HL-60/S4 (cell line): ENCODE measurements around the gene LENG1.

Experiments
- in situ Hi-C: fragments of 300-500 bp; cut with MboI; formaldehyde crosslinking; loops from 2 replicates; pipeline ENCODE4 v1.14.3; 2022; ENCODE audit warnings: low sequenced_read_pairs

Gene LENG1

GRCh38 chr19:54114340-54115108 lies 45.0 kb downstream of the LENG1 start:
- in situ Hi-C loops, result no loop called here

- in situ Hi-C loops, result no loop called here
These were observed 49.9 kb downstream of the LENG1 start for GRCh38 chr19:54109651-54110050.

DNA sequence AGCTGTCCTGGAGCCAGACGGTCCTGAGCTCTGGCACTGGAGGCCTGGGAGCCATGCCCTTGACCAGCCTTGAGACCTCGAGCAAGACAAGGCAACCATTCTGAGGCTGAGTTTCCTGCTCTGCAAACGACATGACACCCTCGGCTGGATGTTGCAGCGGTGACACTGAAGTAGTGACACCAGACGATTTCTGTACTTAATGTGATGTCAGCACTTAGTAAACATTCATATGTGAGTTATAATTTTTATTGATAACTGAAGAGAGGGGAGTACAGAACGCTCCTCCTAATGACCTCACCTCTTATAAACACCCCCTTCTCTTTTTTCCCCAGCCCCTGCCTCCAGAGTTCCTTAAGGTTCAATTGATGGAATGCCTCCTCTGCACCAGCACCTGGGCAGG lies 51.0 kb downstream of the LENG1 start:
- in situ Hi-C loops, result no loop called here

GRCh38 chr19:54107876-54108490 lies 51.5 kb downstream of the LENG1 start:
- in situ Hi-C loops, result no loop called here

DNA sequence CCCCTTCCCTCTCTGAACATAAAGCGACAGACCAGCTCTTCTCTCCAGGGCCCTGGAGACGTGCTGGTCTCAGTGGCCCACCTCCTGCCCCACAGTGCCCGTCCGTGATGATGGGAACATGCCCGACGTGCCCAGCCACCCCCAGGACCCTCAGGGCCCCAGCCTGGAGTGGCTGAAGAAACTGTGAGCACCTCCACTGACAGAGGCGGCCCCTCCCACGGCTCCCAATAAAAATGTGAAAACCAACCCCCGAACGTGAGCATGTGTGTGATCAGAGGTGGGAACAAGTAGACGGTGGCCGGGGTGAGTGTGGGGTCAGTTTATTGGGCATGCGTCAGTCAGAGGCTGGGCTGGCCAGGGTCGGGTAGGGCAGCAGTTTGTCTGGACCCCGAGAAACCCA lies 52.8 kb downstream of the LENG1 start:
- in situ Hi-C loops, result no loop called here

DNA sequence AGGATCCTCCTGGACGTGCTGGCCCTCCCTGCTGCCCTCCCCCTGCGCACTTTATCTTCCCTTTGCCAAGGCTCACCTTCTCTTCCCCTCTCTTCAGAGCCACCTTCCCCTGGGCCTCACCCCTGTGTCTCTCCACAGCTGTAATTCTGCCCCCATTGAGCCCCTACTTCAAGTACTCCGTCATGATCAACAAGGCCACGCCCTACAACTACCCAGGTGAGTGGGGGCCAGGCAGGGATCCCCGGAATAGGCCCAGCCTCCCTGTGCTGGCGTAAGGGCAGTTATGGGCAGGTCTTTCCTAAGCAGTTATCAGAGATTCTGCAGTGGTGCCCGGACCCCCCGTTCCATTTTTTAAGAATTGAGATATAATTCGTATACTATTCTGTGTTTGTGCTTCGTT lies 53.7 kb downstream of the LENG1 start:
- in situ Hi-C loops, result no loop called here
